Upper lobe of right lung (tissue), 1 donor: ENCODE results near the gene KCNMA1. TPM values are rescaled to one million over a fixed set of nuclear protein-coding genes. Genes with fewer than 3 reads are reported as not detected.

Source experiments
- ATAC-seq: fragments of 200-7000 bp; cut with Tn5 transposase; one replicate; pipeline ENCODE4 v1.9.1; 2020; ENCODE audit warnings: mild to moderate bottlenecking, moderate library complexity
- DNase-seq: peaks from one replicate; pipeline ENCODE4 v3.0.0-alpha.2; 2020
- H3K27ac ChIP-seq: fragments of 200-600 bp; one replicate; pipeline ENCODE4 v1.8.0; 2022
- H3K27me3 ChIP-seq: fragments of 200-600 bp; one replicate; pipeline ENCODE4 v1.8.0; 2022; ENCODE audit warnings: mild to moderate bottlenecking
- H3K36me3 ChIP-seq: fragments of 200-600 bp; one replicate; pipeline ENCODE4 v1.8.0; 2022
- H3K4me1 ChIP-seq: fragments of 200-600 bp; one replicate; pipeline ENCODE4 v1.8.0; 2022
- H3K4me3 ChIP-seq: fragments of 200-600 bp; one replicate; pipeline ENCODE4 v1.8.0; 2022; ENCODE audit warnings: mild to moderate bottlenecking
- H3K9me3 ChIP-seq: fragments of 200-600 bp; one replicate; pipeline ENCODE4 v1.8.0; 2022
- intact Hi-C: fragments of 100-400 bp; cut with DNase I; formaldehyde crosslinking; loops from one replicate; pipeline ENCODE4 v1.11.0; 2022
- total RNA-seq: library from RNA; stranded (reverse); fragmentation: NEBNext Ultra II Directional; extraction: Animal tissue kit (Norgen Biotek cat#: 25700); gene quantifications from one replicate; pipeline ENCODE4 v1.2.1, GENCODE V29; 2021
- TF ChIP-seq, protein P1 (sequence below): fragments of 200-600 bp; IDR thresholded peaks from one replicate; pipeline ENCODE4 v1.8.0; 2022; ENCODE audit warnings: antibody characterized with exemption
- donor health status: DM: no; HTN: yes; CAD: no; lungs with severe emphysema.

The KCNMA1 gene
- total RNA-seq, 1 donor from 2014 or later: 26.3 TPM

DNA sequence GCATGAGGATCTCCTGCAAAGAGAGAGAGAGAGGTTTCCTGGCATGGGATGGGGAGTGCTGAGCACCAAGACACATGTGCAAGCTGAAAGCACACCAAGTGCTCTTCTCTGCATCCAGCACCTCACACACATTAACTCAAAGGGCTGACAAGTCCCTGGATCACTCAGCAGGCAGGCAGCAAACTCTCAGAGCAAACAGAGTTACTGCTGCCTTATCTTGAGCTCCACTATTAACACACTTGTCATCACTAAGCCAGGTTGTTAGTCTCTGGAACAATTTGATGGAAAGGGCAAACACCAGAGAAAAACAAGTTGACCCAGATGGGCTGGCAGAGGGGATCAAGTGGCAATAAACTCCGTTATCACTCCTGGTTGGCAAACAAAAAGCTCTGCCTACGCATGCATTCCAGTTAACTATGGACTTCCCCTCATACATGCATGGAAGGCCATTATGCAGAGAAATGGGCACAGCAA is 349.9 kb downstream of the KCNMA1 start:
- Histone ChIP-seq H3K9me3 (no peaks in the 10 kb centered on the region), H3K36me3 (no peaks in the 10 kb centered on the region), H3K27me3 (no peaks in the 10 kb centered on the region), H3K4me3 (no peak overlapping the region), H3K27ac (no peak overlapping the region), H3K4me1 (no peaks in the 10 kb centered on the region)
- TF ChIP-seq, protein P1, sequence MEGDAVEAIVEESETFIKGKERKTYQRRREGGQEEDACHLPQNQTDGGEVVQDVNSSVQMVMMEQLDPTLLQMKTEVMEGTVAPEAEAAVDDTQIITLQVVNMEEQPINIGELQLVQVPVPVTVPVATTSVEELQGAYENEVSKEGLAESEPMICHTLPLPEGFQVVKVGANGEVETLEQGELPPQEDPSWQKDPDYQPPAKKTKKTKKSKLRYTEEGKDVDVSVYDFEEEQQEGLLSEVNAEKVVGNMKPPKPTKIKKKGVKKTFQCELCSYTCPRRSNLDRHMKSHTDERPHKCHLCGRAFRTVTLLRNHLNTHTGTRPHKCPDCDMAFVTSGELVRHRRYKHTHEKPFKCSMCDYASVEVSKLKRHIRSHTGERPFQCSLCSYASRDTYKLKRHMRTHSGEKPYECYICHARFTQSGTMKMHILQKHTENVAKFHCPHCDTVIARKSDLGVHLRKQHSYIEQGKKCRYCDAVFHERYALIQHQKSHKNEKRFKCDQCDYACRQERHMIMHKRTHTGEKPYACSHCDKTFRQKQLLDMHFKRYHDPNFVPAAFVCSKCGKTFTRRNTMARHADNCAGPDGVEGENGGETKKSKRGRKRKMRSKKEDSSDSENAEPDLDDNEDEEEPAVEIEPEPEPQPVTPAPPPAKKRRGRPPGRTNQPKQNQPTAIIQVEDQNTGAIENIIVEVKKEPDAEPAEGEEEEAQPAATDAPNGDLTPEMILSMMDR: no peak
- intact Hi-C loops: no loop called here
- DNase-seq (no peak), ATAC-seq (no peak)

DNA sequence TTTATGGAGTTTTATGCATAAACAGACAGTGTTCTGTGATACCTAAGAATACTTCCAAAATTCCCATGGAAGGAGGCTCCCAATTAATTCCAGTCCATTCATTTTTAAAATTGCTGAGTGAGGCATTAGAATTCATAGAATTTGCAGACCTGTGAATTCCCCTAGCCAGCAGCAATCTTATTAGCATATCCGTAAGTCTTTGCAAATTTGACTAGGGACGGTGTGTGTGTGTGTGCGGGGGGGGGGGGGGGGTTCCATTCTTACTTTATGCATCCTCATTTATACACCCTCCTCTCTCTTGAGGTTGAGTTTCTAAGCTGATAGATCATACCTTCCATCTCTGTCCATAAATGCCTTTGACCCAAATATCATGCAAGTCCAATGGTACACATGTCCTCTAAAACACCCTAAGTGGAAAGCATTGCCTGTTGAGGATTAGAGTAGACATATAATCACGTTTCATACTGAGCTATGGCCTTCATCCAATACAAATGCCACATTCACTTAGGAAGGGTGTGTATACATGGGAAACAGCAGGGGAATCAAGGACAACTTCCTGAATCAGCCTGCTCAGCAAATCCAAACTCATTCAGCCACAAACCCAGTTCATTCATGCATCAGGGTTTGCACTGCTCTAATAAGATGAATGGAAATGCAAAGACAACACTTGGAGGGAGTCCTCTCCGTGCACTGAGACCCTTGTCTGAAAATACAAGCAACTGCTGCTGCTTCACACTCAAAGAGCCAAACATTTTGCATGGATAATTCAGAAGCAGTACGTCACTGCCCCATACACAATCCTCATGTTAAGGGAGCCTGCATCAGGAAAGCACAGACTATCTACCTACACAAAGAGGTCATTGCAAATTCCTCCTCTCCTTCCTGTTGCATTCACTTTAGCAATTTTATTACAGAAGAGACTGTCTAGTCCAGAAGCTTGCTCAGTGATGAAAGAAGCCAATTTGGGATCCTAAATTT is 350.8 kb downstream of the KCNMA1 start:
- no peaks in the 10 kb centered on the region for H3K9me3 ChIP-seq
- ATAC-seq (no peak), DNase-seq (no peak)
- intact Hi-C loops: no loop called here
- H3K4me1 ChIP-seq: no peaks in the 10 kb centered on the region
- H3K36me3 ChIP-seq: no peaks in the 10 kb centered on the region
- no peaks in the 10 kb centered on the region for H3K27me3 ChIP-seq
- no peak overlapping the region for H3K4me3 ChIP-seq
- H3K27ac ChIP-seq: no peak overlapping the region
- TF ChIP-seq, protein P1: no peak

DNA sequence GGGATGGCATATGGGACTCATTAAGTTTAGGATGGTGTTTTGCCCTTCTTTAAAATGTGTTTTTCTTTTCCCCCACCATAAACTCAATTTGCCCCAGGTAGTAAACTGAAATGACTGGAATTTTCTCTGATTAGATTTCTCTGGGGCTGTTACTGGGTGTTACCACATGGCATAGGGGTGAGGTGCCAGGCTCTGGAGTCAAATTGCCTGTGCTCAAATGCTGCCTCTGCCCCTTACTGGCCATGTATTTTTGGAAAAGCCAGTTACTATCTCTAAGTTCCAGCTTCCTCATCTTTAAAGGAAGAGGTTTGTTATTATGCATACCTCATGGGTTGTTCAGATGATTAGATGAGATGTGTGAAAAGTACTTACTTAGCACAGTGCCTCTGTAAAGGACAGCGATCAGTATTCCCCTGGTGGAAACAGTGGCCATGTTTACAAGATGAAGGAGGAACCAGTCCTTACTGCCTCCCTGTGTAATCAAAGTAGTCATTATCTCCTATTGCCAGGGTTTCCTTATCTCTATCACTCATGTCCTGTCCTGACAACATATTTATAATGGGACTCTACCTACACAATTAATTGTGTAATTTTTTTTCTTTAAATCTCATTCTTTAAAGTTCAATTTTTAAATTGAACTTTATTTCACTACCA is 352.0 kb downstream of the KCNMA1 start:
- no peaks in the 10 kb centered on the region for H3K9me3 ChIP-seq
- H3K36me3 ChIP-seq: no peaks in the 10 kb centered on the region
- intact Hi-C loops: no loop called here
- H3K27ac ChIP-seq: no peak overlapping the region
- DNase-seq (no peak), ATAC-seq (no peak)
- H3K27me3 ChIP-seq: no peaks in the 10 kb centered on the region
- H3K4me3 ChIP-seq: no peak overlapping the region
- no peaks in the 10 kb centered on the region for H3K4me1 ChIP-seq
- TF ChIP-seq, protein P1: no peak

DNA sequence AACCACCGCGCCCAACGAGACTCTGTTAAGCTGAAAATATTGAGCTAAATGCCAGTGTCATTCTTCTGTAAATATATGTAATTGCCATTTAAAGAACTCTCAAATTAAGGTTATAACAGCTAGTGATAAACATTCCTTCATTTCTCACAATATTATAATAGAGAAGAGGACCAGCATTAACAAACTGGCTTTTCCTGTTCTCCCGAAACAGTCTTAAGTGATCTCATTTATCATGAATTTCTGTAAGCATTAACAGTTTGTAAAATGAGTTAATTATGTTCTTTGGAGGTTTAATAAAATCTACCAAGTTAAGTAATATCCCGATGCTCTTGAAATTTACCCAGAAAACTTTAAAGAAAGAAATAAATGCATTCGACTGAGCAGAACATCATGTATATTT is 352.8 kb downstream of the KCNMA1 start:
- Histone ChIP-seq H3K27me3 (no peaks in the 10 kb centered on the region), H3K9me3 (no peaks in the 10 kb centered on the region), H3K4me3 (no peak overlapping the region), H3K36me3 (no peaks in the 10 kb centered on the region), H3K4me1 (no peaks in the 10 kb centered on the region), H3K27ac (no peak overlapping the region)
- ATAC-seq (no peak), DNase-seq (no peak)
- TF ChIP-seq, protein P1: no peak
- intact Hi-C loops: no loop called here

DNA sequence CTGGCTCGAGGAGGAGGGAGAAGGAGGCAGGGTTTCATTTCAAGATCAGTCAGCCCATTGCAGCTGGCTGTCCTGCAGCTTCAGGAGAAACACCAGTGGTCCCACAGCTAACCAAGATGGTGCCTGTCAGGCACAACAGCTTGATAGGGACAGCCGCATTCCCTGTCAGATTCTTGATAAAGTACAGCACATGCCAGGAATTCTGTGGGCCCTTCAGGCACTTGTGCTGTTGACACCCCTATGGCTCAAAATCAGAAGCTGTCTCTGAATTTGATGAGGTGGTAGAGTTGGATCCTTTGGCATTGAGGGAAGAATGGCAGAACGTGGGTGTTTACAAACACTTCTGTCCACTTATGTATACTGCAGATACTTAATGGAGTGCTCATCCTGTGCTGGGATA is 354.3 kb downstream of the KCNMA1 start:
- TF ChIP-seq, protein P1: no peak
- H3K27ac ChIP-seq: no peak overlapping the region
- no peak overlapping the region for H3K4me3 ChIP-seq
- no peak for DNase-seq
- no peaks in the 10 kb centered on the region for H3K4me1 ChIP-seq
- H3K9me3 ChIP-seq: no peaks in the 10 kb centered on the region
- no peaks in the 10 kb centered on the region for H3K36me3 ChIP-seq
- intact Hi-C loops: no loop called here
- no peak for ATAC-seq
- H3K27me3 ChIP-seq: no peaks in the 10 kb centered on the region
